HCT116 (cell line): Measurements from ENCODE around the gene GUCA2B. TPM values are rescaled to one million over a fixed set of nuclear protein-coding genes. Genes with fewer than 3 reads are reported as not detected.

Experiments used
- ATAC-seq: fragments of 200-7000 bp; cut with Tn5 transposase; 2 replicates; pipeline ENCODE4 v1.9.1; 2020; ENCODE audit warnings: mild to moderate bottlenecking, moderate library complexity
- BruUV-seq: library from RNA; stranded (reverse); fragments of 400-500 nt; replicated peaks from 2 replicates; lab custom pipeline; 2021; lab: Mats Ljungman, UMichigan
- CTCF ChIA-PET: fragments of 300-600 bp; sonication (Branson Sonifier 250); formaldehyde crosslinking; loops from one replicate; lab custom pipeline; 2021; ENCODE audit warnings: antibody characterized with exemption; lab: Charles Lee
- POLR2A ChIA-PET: fragments of 300-600, 350-600 bp; sonication (Branson Sonifier 250); formaldehyde crosslinking; loops from one replicate; lab custom pipeline; 2021; ENCODE audit warnings: antibody characterized with exemption; lab: Charles Lee
- RAD21 ChIA-PET, 2 experiments: fragments of 300-600 bp; sonication (Branson Sonifier 250); formaldehyde crosslinking; loops; one replicate each; lab custom pipeline; 2023; ENCODE audit warnings: low total read pairs in 2 of 2; ENCODE audit not compliant: uncharacterized antibody in 2 of 2, unreplicated experiment in 2 of 2, low non-redundant PET in 1 of 2; lab: Charles Lee
- DNase-seq: peaks from one replicate; pipeline ENCODE4 v3.0.0-alpha.2; 2010; ENCODE audit warnings: low read depth, low spot score
- H2AFZ ChIP-seq: fragments of 200-600 bp; shearing (Covaris generic), sonication (generic); 2 replicates; pipeline ENCODE4 v1.6.1; 2017; ENCODE audit warnings: low read depth, mixed run types, mixed read lengths, antibody characterized with exemption, low read length; ENCODE audit not compliant: poor library complexity, severe bottlenecking
- H3K27ac ChIP-seq: 2 replicates; pipeline ENCODE4 v1.5.1; 2012; ENCODE audit warnings: low read depth, low read length
- H3K27me3 ChIP-seq: fragments of 200-600 bp; sonication (generic); 2 replicates; pipeline ENCODE4 v1.6.1; 2016; ENCODE audit warnings: mixed run types, low read length, mixed read lengths; ENCODE audit not compliant: insufficient read depth
- H3K36me3 ChIP-seq, 2 experiments: fragments of 200-500 bp in 1 of 2; fragments of 200-600 bp in 1 of 2; sonication (Bioruptor generic) in 1 of 2; sonication (generic) in 1 of 2; 2 replicates each; pipeline versions ENCODE4 v1.5.1 to v1.6.1; 2014 to 2016; ENCODE audit warnings: low read length in 2 of 2, inconsistent platforms in 1 of 2, mixed read lengths in 1 of 2, mixed run types in 1 of 2; ENCODE audit not compliant: insufficient read depth in 2 of 2, control insufficient read depth in 1 of 2
- H3K4me1 ChIP-seq, 2 experiments: fragments of 200-600 bp in 1 of 2; sonication (generic) in 1 of 2; 2 replicates each; pipeline versions ENCODE4 v1.5.1 to v1.6.1; 2012 to 2017; ENCODE audit warnings: low read length in 2 of 2, inconsistent platforms in 1 of 2, mild to moderate bottlenecking in 1 of 2, mixed read lengths in 1 of 2, mixed run types in 1 of 2, moderate library complexity in 1 of 2; ENCODE audit not compliant: insufficient read depth in 2 of 2, control insufficient read depth in 1 of 2
- H3K4me2 ChIP-seq: fragments of 200-600 bp; sonication (generic); 2 replicates; pipeline ENCODE4 v1.6.1; 2017; ENCODE audit warnings: mixed run types, low read length, mixed read lengths
- H3K4me3 ChIP-seq, 2 experiments: fragments of 200-600 bp in 1 of 2; sonication (generic) in 1 of 2; replicated peaks in 1 of 2; 2 replicates each; pipeline ENCODE4 v1.5.1; 2011 to 2016; ENCODE audit warnings: low read length in 2 of 2, control low read depth in 1 of 2, low read depth in 1 of 2, mild to moderate bottlenecking in 1 of 2, mixed read lengths in 1 of 2, mixed run types in 1 of 2
- H3K79me2 ChIP-seq: fragments of 200-600 bp; sonication (generic); 2 replicates; pipeline ENCODE4 v1.6.1; 2017; ENCODE audit warnings: mild to moderate bottlenecking, mixed run types, low read length, moderate library complexity, mixed read lengths; ENCODE audit not compliant: insufficient read depth
- H3K9ac ChIP-seq: fragments of 200-600 bp; sonication (generic); 2 replicates; pipeline ENCODE4 v1.6.1; 2016; ENCODE audit warnings: low read length, mixed read lengths
- H3K9me2 ChIP-seq: fragments of 200-600 bp; sonication (generic), shearing (Covaris generic); 2 replicates; pipeline ENCODE4 v1.6.1; 2017; ENCODE audit warnings: mixed run types, mild to moderate bottlenecking, moderate library complexity; ENCODE audit not compliant: insufficient read depth
- H3K9me3 ChIP-seq, 2 experiments: fragments of 200-500 bp in 1 of 2; fragments of 200-600 bp in 1 of 2; sonication (Bioruptor generic) in 1 of 2; sonication (generic) in 1 of 2; 2 replicates each; pipeline ENCODE4 v1.6.1; 2014 to 2017; ENCODE audit warnings: low read length in 2 of 2, mixed read lengths in 2 of 2, inconsistent platforms in 1 of 2, low read depth in 1 of 2, mild to moderate bottlenecking in 1 of 2, mixed run types in 1 of 2, moderate library complexity in 1 of 2; ENCODE audit not compliant: control insufficient read depth in 1 of 2, insufficient read depth in 1 of 2
- H4K20me1 ChIP-seq: fragments of 200-600 bp; sonication (generic), shearing (Covaris generic); 2 replicates; pipeline ENCODE4 v1.6.1; 2017; ENCODE audit warnings: mixed run types, mild to moderate bottlenecking, moderate library complexity; ENCODE audit not compliant: insufficient read depth
- ATF3 ChIP-seq: IDR thresholded peaks from 2 replicates; pipeline ENCODE4 v1.6.1; 2012
- CEBPB ChIP-seq: IDR thresholded peaks from 2 replicates; pipeline ENCODE4 v1.6.1; 2012; ENCODE audit warnings: low read depth
- CTCF ChIP-seq, 3 experiments: fragments of 200-600 bp in 1 of 3; sonication (generic) in 1 of 3; IDR thresholded peaks in 2 of 3; conservative IDR thresholded peaks in 1 of 3; 2 replicates each; pipeline ENCODE4 v1.5.1; 2012 to 2017; ENCODE audit warnings: low read depth in 2 of 3, low read length in 2 of 3, antibody characterized with exemption in 1 of 3, borderline replicate concordance in 1 of 3, control low read depth in 1 of 3, mild to moderate bottlenecking in 1 of 3, mixed read lengths in 1 of 3, mixed run types in 1 of 3, moderate library complexity in 1 of 3; ENCODE audit not compliant: insufficient read depth in 1 of 3
- EGR1 ChIP-seq: IDR thresholded peaks from 2 replicates; pipeline ENCODE4 v1.6.1; 2012; ENCODE audit warnings: low read depth
- EZH2 ChIP-seq: fragments of 200-600 bp; sonication (generic); IDR thresholded peaks from 2 replicates; pipeline ENCODE4 v1.6.1; 2017; ENCODE audit warnings: antibody characterized with exemption, mixed run types
- EZH2phosphoT487 ChIP-seq: fragments of 200-600 bp; IDR thresholded peaks from 2 replicates; pipeline ENCODE4 v1.6.1; 2018; ENCODE audit warnings: antibody characterized with exemption, borderline replicate concordance
- FOSL1 ChIP-seq: IDR thresholded peaks from 2 replicates; pipeline ENCODE4 v1.6.1; 2012; ENCODE audit warnings: low read depth
- MAX ChIP-seq: IDR thresholded peaks from 2 replicates; pipeline ENCODE4 v1.6.1; 2012
- RAD21 ChIP-seq: IDR thresholded peaks from 2 replicates; pipeline ENCODE4 v1.6.1; 2012; ENCODE audit warnings: low read depth, mild to moderate bottlenecking
- REST ChIP-seq: IDR thresholded peaks from 2 replicates; pipeline ENCODE4 v1.6.1; 2012; ENCODE audit warnings: low read depth
- SIN3A ChIP-seq: IDR thresholded peaks from 2 replicates; pipeline ENCODE4 v1.6.1; 2012; ENCODE audit warnings: low read depth
- SP1 ChIP-seq: IDR thresholded peaks from 2 replicates; pipeline ENCODE4 v1.6.1; 2012; ENCODE audit warnings: low read depth
- SRF ChIP-seq: IDR thresholded peaks from 2 replicates; pipeline ENCODE4 v1.6.1; 2012; ENCODE audit warnings: low read depth
- YY1 ChIP-seq: IDR thresholded peaks from 2 replicates; pipeline ENCODE4 v1.6.1; 2011; ENCODE audit warnings: low read length, low read depth, moderate library complexity, mild to moderate bottlenecking; ENCODE audit not compliant: insufficient replicate concordance; ENCODE audit errors: extremely low read depth
- ZFX ChIP-seq: fragments of 450-650 bp; IDR thresholded peaks from 2 replicates; pipeline ENCODE4 v1.6.1; 2017
- intact Hi-C: fragments of 100-400 bp; cut with micrococcal nuclease; formaldehyde crosslinking; loops from 2 replicates; pipeline ENCODE4 v1.10.0; 2022
- total RNA-seq: library from RNA; stranded (reverse); gene quantifications from one replicate; pipeline ENCODE4 v1.2.1, GENCODE V29; 2021; ENCODE audit not compliant: unreplicated experiment

Gene GUCA2B
- total RNA-seq, 1 experiment from 2014 or later = not detected

- no peak for TF ChIP-seq CTCF (IDR thresholded peaks at IDR 0.05 in 2 of 3, conservative IDR thresholded peaks at IDR 0.05 in 1 of 3; ENCODE audit: borderline replicate concordance in 1 of 3, insufficient read depth in 1 of 3, low read depth in 2 of 3, low read length in 2 of 3)
- no peak for TF ChIP-seq ATF3
- no peak for TF ChIP-seq YY1
- TF ChIP-seq FOSL1 = no peak
- TF ChIP-seq EZH2phosphoT487 = no peak
- TF ChIP-seq SIN3A = no peak
- TF ChIP-seq SP1 = no peak
- no peak for TF ChIP-seq SRF
- TF ChIP-seq RAD21 = no peak
- TF ChIP-seq CEBPB = no peak
These were observed 19.2 kb upstream of the GUCA2B start (continued) for GRCh38 chr1:42133809-42134526.

- no peak overlapping the region for H3K27ac ChIP-seq
- POLR2A ChIA-PET = no interaction called here
- no peak for DNase-seq
- TF ChIP-seq FOSL1 (no peak), MAX (no peak), EGR1 (no peak), EZH2 (no peak), ZFX (no peak), REST (no peak), EZH2phosphoT487 (no peak)
- TF ChIP-seq, all 23 proteins: peak for 0
- no peak overlapping the region for H3K4me2 ChIP-seq
- ChIA-PET RAD21 (no interaction called here), CTCF (no interaction called here)
- BruUV-seq = no TSS peak
- intact Hi-C loops = no loop called here
- no peaks in the 10 kb centered on the region for H4K20me1 ChIP-seq
- no peak for ATAC-seq
- no peaks in the 10 kb centered on the region for H3K79me2 ChIP-seq
- H3K9me3 ChIP-seq = no peaks in the 10 kb centered on the region
- no peak overlapping the region for H3K9ac ChIP-seq
- no peaks in the 10 kb centered on the region for H3K27me3 ChIP-seq
- no peaks in the 10 kb centered on the region for H3K36me3 ChIP-seq
- H3K9me2 ChIP-seq = no peaks in the 10 kb centered on the region
- H3K4me1 ChIP-seq = no peaks in the 10 kb centered on the region
- no peak overlapping the region for H2AFZ ChIP-seq
- no peak overlapping the region for H3K4me3 ChIP-seq
These were observed 17.8 kb upstream of the GUCA2B start for GRCh38 chr1:42135426-42135825.
